ENCODE data around the gene GUK1.

The GUK1 gene

DNA sequence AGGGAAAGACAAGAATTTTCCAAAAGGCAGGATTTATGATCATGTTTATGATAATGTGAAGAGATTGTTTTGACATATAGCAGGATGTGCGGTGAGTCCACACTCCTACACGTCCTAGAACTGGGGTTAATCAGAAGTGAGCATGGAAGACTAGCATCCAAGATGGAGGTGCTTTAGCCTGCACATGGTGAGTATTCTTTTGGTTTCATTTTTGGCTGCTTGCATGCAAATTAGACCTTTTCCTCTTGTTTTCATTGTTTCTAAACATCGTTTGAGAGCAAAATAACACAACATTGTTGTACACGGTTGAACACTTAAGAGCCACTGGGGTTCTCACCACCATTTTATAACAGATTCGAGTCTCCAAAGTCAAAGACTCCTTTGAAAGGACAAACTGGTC lies 14.9 kb upstream of the GUK1 start:
- DNase-seq (ENCODE audit: low read depth, low spot score): no peak

DNA sequence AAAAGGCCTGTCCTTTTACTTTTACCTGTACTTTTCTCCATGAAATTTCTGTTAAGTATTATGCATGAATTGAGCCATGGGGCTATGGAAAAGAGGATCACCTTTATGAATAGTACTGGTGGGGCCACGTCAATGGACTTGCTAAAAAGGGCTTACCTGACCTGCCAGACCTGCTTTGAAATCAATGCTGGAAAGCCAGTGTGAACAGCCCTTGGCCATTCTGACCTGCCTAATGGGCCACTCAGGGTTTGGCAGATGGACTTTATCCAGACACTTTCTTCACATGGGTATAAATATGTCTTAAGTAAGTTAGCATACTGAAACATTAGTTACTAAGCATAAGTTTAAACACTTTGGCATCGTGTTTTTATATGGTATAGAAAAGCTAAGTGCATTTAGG lies 8.3 kb upstream of the GUK1 start:
- no peak for DNase-seq (ENCODE audit: low read depth, low spot score)

DNA sequence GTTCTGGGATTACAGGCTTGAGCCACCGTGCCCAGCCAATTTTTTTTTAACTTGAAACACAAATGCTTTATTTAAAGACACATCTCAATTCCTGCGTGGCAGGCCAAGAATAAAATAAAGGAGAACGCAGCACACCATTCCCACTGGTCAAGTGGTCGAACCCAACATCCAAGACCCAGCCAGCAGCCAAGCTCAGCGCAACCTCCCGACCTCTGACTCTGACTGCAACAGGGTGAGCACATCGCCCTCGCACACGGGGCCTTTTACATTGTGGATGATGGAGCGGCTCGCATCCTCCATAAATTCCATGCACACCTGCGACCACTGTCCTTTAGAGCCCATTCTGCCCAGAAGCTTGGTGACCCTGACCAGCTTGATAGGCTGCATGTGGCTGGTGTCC lies 5.5 kb upstream of the GUK1 start:
- DNase-seq (ENCODE audit: low read depth, low spot score): no peak

DNA sequence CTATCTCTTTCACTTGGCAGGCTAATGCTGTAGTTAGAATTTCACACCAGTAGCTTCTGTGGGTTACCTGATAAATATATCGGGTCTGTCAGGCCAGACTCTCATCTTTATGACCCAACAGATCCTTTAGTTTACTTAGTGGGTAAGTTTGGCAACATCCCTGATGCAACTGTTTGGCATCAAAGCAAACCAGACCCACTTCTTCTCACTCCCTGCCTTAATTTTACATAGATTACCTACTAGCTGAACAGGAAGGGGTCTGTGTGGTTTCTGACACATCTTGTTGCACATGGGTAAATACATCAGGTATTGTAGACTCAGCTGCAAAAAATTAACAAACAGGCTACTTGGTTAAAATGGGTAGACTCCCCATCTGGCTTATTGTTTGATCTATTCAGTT lies 3.2 kb upstream of the GUK1 start:
- no peak for DNase-seq (ENCODE audit: low read depth, low spot score)

DNA sequence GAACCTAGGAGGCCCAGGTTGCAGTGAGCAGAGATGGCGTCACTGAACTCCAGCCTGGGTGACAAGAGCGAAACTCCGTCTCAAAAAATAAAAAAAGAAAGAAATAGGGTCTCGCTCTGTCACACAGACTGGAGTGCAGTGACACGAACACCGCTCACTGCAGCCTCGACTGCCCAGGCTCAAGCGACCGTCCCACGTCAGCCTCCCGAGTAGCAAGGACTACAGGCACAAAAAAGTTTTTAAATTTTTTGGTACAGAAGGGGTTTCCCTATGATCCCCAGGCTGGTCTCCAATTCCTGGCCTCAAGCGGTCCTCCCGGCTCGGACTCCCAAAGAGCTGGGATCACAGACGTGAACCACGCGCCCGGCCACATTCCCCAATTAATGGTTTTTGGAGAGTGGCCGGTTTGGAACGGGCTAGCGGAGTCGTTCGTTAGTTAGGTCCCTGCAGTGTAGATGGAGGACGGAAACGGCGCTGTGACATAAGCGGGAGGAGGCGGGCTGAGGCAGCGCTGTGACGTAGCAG lies 611 bp upstream of the GUK1 start:
- DNase-seq (ENCODE audit: low read depth, low spot score): no peak

DNA sequence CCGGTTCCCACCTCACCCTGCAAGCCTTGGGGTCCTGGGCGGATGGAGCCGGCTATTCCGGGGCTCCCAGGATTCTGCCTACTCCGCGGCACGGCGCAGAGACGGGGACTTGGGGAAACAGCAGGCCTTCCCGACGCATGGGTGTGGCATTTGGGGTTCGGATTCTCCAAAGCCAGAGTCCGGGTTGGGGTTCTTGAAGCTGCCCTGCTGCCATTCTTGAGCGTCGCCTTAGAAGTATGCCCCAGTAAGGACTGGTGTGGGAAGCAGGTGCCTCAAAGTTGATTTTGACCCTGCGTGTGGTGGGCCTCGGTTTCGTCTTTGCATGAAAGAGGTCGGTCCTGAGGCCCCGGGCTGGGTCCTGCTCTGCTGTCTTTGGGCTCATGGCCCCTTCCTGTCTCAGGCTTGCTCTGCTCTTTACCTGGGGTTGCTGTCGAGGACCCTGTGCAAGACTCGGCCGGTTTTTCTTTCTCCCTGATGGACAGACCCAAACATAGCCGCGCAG lies 696 bp downstream of the GUK1 start:
- no peak for DNase-seq (ENCODE audit: low read depth, low spot score)

DNA sequence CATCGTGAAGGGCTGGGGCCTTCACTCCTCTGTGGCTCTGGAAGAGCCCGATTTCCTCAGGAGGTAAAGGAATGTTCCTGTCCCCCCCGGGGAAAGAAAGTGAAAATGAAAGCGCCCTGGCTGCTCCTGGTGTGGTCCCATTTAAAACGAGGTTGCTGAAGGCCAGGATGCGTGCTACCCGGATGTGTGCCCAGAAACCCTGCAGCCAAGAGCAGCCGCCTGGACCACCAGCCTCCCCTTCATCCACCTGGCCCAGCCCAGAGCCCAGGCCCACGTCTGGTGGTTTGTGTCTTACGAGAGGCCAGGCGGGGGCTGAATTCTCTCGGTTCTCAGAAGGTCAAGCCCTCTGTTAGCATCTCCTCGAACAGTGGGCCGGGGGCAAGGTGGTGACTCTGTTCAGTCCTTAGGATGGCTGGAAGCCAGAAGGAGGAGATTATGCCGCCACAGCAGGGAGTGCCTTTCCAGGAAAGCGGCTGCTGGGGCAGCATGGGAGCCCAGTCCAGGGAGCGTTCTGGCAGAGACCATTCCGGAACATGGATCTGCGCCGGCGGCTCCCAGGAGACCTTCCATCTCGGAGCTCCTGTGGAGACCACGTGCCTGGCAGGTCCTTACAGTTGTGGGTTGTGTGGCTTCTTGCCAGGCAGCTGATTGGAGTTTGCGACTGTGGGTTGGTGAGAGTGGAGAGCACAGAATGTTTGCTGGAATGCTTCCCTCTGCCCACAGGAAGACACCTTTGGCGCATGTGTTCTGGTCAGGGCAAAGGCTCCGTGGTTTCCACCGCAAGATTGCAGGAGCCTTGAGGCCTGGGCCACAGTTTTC lies 1.4 kb downstream of the GUK1 start:
- DNase-seq (ENCODE audit: low read depth, low spot score): no peak

DNA sequence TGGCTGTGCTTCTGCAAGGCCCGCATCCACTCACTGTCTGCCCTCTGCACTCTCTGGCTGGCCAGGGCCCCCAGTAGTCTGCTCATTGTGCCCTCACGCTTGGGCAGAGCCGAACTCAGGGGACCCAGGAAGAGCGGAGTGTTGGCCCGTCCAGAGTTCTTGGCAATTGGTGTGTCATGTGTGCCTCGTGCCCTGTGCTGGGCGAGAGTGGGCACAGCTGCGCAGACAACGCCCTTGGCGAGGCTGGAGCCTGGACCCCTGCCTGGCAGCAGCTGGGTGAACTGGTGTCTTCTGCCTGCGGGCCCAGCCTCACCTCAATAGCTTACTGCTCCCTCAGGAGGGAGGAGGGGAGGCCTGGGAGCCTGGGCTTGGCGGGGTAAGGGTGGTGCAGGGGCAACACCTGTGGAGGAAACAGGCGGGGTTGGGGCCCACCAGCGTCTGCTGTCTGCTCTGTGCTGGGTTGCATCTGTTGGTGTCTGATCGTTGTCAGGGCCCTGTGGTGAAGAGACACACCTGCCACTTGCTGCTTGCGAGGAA lies 2.1 kb downstream of the GUK1 start:
- DNase-seq (ENCODE audit: low read depth, low spot score): no peak

DNA sequence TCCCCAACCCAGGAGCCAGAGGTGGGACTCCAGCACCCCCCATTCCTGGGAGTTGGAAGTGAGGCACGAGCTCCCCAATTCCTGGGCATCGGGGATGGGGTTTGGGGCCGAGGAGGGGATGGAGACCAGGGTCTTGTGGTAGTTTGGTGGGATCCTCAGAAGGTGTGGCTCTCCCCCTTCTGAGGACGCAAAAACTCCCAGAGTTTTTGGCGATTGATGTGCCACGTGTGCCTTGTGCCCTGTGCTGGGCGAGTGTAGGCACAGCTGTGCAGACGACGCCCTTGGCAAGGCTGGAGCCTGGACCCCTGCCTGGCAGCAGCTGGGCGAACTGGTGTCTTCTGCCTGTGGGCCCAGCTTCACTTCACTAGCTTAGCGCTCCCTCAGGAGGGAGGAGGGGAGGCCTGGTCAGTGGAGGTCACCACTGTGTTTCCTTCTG lies 2.6 kb downstream of the GUK1 start:
- DNase-seq (ENCODE audit: low read depth, low spot score): no peak

DNA sequence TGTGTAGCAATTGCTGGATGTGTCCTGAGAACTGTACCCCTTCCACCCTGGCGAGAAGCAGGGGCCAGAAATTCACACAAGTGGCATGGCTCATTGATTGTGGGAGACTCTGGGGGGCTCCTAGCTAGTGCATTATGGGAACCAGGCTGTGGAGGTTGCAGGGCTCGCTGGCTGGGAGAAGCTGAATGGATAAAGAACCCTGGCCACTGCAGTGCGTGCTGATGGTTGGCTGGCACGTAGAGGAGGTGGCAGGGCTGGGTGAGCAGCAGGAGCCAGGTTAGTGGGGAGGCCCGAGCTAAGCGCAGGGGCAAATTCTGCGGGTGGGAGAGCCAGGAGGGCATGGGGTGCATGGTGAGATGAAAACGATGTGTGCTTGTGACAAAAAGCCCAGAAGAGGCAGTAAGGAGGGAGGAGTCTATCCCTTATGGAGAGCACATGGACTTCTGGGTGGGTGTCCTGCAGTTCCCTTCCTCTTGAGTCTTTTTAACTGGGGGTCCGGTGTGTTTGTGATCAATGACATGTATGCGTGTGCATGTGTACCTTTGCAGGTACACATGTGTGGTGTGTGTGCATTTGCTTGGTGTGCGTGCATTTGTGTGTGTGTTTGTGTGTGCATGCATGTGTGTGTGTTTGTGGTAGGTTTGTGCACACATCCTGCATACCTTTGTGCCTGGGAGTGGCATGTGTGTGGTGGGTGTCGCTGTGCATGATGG lies 3.6 kb downstream of the GUK1 start:
- no peak for DNase-seq (ENCODE audit: low read depth, low spot score)

DNA sequence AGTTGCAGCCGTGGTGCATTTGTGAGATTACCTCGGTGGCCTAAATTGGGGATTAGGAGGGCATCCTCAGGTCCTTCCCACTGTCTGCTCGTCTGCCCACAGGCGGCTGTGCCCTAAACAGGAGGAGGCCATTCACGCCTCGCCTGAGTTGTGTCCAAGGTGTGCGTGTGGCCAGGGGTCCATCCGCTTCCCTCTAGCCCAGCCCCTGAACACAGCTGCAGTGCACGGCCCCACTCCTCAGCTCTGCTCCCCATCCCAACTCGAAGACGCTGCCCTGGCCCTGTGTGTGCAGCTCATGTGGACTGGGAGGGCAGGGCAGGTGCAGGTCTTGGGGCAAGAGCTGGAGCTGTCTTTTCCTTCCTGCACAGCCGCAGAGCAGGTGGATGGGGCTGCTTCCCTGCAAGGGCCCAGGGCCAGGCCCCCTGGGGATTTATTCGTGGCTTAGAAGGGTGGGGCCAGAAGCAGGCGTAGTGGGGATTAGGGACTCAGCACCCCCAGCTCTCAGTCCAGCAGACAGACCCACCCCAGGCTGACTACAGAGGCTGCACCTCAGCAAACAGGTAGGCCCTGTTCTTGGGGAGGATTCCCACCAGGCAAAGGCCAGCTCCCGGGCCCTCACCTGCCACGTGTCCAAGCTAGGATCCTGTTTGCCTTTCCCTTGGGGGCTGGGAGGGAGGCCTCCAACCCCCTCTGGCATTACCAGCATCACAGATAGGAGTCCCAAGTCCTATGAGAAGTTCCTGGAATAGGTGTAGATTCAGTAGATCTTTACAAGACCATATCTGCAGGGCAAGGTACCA lies 4.3 kb downstream of the GUK1 start:
- no peak for DNase-seq (ENCODE audit: low read depth, low spot score)

DNA sequence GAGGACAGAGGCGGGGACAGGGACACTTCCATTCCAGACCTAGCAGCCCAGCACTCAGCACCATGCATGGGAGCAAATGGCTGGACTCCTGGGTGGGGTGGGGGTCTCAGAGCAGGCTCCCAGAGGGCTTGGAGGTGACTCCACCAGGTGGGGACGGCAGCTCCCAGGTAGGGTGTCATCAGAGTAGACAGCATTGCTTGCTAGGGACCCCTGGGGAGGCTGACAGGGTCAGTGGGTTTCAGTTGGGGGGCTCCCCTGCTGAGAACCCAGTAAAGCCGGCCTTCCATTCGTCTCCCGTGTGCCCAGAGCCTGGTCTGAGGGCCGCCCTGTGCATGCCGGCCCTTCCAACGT lies 4.9 kb downstream of the GUK1 start:
- no peak for DNase-seq (ENCODE audit: low read depth, low spot score)

DNA sequence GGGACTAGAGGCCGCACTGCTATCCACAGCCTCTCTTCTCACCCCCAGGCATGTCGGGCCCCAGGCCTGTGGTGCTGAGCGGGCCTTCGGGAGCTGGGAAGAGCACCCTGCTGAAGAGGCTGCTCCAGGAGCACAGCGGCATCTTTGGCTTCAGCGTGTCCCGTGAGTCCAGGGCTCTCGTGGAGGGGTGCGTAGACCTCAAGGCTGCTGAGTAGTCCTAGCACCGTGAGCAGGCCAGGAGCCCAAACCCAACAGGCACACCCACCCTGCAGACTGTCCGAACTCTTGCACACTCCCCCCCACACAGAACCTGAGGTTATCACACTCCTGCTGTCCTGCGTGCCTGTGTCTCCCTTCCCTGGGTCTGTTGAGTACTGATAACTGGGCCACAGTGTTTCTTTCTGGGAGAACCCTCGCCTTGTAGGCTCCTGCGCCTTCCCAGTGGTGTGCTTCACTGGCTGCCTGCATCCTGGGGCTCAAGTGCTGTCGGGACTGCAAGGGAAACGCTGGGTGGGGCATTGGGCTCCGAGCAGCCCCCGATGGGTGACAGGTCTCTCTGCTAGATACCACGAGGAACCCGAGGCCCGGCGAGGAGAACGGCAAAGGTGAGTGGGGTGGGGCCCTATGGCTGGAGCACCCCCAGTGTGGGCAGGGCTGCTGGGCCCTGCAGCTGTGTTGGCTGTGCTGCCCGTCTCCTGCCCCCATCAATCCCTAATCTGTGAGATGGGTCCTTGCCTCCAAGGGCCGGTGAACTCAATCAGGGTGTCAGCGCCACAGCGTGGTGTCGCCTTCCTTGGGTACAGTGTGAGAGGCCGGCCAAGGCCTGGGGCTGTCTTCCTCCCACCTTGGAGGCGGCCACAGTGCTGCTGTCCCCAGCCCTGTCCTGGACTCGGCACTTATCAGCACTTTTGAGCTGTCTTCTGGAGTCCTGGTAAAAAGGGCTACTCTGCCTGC lies 5.7 kb downstream of the GUK1 start:
- no peak for DNase-seq (ENCODE audit: low read depth, low spot score)

DNA sequence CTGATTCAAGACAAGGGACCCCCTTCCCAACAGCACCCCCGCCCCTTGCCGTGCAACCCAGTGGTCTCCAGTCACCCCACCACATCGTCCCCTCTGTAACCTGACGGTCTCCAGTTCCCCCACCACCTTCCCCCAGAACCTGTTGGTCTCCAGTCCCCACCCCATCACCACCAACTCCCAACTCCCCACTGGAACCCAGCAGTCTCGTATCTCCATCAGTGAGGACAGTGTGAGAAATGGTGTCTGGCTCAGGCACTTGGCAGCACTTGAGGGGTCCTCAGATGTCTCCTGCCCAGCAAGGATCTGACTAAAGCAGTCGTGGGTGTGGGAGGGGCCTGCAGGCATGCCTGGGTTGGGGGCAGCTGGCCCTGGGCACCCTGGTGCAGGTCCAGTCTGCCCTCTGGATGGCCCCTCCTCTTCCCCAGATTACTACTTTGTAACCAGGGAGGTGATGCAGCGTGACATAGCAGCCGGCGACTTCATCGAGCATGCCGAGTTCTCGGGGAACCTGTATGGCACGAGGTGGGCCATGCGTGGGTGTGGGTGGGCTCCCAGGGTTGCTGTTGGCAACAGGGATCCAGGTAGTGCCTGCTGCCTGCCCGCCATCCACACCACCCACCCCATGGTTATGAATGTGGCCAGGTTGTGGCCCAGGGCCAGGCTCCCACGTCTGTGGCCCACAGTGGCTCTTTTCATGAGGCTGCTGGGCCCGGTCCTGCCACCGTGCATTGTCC lies 6.5 kb downstream of the GUK1 start:
- DNase-seq (ENCODE audit: low read depth, low spot score): no peak

DNA sequence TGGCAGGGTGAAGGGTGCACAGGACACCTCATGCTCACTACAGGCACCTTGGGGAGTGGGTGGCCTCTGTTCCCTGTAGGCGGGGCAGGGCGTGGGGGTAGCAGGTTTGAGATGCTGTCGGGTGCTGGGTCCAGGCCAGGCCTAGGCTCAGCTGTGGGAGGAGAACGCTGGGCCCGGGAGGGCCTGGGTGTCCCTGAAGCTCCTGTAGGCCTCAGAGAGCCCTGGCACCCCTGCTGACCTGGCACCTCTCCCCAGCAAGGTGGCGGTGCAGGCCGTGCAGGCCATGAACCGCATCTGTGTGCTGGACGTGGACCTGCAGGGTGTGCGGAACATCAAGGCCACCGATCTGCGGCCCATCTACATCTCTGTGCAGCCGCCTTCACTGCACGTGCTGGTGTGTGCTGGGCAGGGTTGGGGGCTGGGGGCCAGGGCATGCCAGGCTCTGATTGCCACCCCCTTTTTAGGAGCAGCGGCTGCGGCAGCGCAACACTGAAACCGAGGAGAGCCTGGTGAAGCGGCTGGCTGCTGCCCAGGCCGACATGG lies 7.1 kb downstream of the GUK1 start:
- DNase-seq (ENCODE audit: low read depth, low spot score): no peak

DNA sequence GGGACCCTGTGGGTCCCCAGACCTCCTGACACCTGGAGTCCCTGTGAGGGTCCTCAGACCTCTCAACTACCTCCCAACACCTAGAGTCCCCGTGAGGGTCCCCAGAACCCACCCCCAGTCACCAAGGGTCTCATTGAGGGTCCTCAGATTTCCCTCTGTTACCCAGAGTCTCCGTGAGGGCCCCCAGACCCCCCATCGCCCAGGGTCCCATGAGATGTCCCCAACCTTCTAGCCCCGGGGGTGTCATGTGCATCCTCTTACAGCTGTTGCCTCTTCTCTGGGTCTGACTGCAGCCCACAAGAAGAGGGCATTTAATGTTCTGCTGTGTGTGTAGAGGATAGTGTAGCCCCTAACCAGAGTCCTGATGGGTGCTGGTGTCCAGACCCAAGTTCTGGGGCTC lies 7.7 kb downstream of the GUK1 start:
- DNase-seq (ENCODE audit: low read depth, low spot score): no peak

DNA sequence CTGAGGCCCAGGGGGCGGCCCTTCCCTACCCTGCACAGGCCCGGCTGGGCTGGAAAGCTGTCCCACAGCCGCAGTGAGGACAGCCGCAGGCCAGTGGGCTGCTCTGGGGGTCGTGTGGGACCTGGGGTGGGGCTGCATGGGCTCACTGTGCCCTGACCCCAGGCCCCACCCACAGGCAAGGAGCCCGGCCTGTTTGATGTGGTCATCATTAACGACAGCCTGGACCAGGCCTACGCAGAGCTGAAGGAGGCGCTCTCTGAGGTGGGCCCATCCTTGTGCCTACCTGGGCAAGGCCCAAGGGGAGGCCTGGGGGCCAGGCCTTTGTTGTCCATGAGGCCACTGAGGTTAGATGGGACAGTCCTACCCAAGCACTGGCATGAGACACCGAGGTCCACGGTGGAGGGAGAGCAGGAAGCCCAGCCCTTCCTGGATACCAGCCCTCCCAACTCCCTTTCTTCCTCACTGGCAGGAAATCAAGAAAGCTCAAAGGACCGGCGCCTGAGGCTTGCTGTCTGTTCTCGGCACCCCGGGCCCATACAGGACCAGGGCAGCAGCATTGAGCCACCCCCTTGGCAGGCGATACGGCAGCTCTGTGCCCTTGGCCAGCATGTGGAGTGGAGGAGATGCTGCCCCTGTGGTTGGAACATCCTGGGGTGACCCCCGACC lies 8.2 kb downstream of the GUK1 start:
- DNase-seq (ENCODE audit: low read depth, low spot score): no peak

DNA sequence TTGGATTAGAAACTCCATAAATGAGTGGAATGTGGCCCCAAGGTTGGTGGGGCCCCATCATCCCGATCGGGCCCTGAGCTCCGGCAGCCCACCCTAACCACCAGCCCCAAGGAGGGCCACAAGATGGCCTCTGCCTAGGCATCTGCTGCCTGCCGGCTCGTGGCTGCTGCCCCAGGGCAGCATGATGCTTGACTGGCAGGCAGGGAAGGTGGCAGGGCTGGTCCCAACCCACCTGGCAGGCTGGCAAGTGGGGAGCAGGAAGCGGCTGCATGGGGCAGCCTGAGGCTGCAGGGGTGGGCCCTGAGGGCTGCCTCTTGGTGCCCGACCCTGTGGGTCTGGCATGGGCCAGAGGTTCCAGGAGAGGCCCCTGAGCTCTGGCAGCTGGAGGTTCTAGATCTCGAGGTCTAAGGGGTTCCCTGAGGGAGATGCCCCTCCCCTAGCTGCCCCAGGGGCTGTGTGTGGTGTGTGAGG lies 8.9 kb downstream of the GUK1 start:
- no peak for DNase-seq (ENCODE audit: low read depth, low spot score)
